HG02973 (cell line): ENCODE results near the gene TRIM68.

ENCODE experiments used
- ATAC-seq: cut with Tn5 transposase; IDR thresholded peaks from one replicate; pipeline ENCODE4 v1.9.1; 2021; ENCODE audit warnings: moderate library complexity; ENCODE audit not compliant: unreplicated experiment

Gene TRIM68

DNA sequence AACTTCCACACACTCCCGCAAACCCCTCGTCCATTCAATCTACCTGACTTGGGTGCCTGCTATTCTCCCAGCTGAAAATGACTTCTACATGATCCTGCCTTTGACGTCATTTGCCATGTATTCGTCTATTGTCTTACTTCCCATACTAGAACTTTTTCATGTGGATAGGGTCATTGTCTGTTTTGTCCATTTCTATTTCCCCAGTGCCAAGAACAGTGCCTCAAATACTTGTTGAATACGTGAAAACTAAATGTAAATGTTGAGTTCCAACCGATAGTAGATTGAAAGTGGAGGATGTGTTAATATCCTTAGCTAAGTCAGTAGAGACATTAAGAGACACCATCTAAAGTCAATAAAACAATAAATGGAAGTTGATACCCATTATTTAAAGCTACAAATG, 935 bp downstream of the TRIM68 start:
- ATAC-seq, result no peak

DNA sequence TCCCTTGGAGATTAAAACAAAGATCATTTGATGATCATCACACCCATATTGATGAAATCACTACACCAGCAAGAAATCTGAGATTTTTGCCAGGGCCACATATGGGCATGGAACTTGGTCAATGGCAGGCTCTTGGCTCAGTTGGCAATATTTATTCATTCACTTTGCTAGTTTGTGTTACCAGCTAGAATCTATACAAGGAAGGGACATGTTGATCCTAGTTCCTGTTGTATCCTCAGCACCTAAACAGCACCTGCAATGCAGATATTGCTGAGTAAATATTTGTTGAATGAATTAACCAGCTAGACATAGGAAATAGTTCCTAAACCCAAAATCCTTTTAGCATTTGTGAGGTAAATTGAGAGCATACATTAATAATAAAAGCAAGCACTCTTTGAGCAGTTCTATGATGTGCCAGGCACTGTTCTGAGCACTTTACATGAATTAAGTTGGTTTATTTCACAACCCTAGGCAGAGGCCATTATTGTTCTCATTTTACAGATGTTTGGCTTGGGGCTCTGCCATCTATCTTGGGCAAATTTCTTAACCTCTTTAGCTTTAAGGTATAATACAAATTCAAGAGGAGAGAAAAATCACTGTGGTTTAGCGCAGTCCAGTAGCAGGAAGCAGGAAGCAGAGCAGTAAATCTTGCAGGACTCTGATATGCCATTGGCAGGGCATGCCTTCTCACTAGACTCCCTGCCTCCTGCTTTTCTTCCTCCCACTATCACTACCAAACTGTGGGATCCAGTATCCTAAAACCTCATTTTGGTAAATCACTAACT, 1.6 kb downstream of the TRIM68 start:
- ATAC-seq, result no peak

DNA sequence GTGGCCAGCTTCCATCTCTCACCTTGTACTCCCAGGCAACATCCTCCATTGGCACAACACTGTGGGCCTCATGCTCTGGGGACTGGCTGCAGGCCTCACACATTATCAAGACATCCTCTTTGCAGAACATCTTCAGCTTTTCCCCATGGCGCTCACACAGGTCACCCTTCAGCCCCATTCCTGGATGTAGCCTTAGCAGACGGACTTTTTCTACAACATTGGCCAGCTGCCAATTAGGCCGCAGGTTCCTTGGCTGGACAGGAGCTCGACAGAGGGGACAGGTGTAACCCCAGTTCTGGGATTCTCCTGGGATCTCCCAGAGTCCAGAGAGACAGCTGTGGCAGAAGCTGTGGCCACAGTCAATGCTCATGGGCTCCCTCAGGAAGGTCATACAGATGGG, 3.0 kb downstream of the TRIM68 start:
- ATAC-seq, result no peak

DNA sequence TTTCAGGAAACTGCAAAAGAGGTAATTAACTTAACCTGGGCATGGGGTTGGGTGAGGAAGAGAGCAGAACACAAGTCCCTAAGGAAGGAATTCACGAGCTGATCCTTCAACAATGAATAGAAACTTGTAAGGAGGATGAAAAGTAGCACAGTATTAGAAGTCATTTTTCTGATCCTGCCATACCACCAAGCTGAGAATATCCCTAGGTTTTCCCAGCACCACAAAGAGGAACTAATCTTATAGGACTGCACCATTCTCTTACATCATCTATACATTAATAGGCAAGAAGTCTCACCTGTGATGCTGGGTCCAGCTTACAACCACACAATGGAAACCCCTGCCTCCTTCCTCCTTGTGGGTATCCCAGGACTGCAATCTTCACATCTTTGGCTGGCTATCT, 14.3 kb downstream of the TRIM68 start, which contains the start of gene OR52I1:
Gene OR52I1, plus strand, starts transcription at position 301 of the 400 bp plus-strand sequence. Its CDS starts 0 bp downstream, at position 301.
- ATAC-seq, result no peak

- ATAC-seq, result no peak
Measured at GRCh38 chr11:4589017-4589416, 19.0 kb downstream of the TRIM68 start.

- ATAC-seq, result no peak
Measured at GRCh38 chr11:4581443-4581842, 26.6 kb downstream of the TRIM68 start, which contains the start of gene OR52I2. Gene OR52I2 (plus strand): TSS chr11:4581743.

DNA sequence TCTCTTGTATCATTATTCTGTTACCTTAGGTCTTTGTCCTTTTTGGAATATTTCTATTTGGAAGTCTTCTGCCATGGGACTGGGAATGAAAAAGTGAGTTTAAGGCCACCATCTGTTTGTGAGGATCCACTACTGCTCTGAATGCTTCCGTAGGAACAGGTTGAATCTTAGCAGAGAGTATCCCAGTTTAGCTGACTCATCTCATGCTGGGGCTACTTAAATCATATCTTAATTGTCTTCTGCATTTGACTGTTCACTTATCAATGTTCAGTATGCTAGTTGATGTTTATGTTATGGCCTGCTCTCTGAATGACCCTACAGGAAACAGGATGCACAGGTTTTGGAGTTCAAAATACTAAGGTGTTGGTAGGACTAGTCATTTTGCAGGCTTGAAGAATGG, 27.9 kb downstream of the TRIM68 start:
- no peak for ATAC-seq

DNA sequence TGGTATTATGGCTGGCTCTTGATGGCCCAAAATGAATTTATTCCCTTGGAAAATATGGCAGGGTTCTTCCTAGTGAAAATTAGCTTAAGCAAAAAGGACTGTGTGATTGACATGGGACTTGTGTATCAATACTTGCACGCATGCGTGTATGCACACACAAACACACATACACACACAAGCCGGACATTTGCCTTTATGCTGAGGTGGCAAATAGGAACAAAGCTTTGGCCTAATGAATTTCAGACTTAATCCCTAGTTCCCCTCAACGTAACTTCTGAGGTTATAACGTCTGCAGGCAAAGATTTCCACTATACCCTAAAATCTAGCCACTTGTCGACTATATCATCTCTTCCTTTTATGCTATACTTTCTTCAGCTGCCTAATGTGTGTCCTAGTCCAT, 29.4 kb downstream of the TRIM68 start:
- no peak for ATAC-seq

DNA sequence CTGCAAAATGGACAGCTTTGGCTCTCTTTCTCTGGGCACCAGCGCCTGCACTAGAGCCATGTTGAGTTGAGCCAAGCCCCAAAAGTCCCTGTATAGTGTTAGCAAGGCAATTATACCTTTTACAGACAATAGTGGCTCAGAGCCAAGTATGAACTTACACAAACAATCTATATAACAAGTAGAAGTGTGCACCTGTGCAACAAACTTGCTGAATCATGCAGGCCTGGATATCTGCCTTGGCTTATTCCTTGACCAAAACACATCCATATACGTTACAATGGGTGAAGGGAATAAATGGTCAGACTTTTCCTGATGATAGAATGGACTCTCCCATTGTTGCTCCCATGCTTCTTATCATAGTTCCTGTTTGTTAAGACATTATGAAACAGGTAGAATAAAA, 30.3 kb downstream of the TRIM68 start:
- ATAC-seq, result no peak

GRCh38 chr11:4576880-4577279, 31.2 kb downstream of the TRIM68 start:
- ATAC-seq, result no peak

- ATAC-seq, result no peak
Measured at GRCh38 chr11:4569075-4569474, 39.0 kb downstream of the TRIM68 start.

DNA sequence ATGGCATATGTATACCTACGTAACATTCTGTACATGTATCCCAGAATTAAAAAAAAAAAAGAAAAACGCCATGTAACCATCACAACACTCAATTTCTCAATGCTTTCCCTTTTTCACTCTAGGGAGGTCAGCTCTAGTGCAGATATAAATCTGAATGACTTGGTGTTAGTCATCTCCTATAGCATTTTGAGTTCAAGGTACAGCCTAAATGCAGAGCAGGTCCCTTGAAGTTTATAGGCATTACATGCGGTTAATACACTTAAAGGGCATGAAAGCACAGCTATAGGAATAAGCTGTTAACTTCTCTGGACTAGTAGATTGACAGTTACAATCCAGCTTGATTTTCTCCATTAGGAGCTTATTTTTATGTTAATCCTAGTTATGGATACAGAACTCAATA, 42.7 kb downstream of the TRIM68 start:
- no peak for ATAC-seq

DNA sequence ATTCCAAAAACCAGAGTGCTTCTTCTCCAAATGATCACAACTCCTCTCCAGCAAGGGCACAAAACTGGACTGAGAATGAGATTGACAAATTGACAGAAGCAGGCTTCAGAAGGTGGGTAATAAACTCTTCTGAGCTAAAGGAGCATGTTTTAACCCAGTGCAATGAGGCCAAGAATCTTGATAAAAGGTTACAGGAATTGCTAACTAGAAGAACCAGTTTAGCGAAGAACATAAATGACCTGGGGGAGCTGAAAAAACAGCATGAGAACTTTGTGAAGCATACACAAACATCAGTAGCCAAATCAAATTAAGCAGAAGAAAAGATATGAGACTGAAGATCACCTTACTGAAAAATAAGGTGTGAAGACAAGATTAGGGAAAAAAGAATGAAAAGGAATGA, 47.6 kb downstream of the TRIM68 start:
- no peak for ATAC-seq

DNA sequence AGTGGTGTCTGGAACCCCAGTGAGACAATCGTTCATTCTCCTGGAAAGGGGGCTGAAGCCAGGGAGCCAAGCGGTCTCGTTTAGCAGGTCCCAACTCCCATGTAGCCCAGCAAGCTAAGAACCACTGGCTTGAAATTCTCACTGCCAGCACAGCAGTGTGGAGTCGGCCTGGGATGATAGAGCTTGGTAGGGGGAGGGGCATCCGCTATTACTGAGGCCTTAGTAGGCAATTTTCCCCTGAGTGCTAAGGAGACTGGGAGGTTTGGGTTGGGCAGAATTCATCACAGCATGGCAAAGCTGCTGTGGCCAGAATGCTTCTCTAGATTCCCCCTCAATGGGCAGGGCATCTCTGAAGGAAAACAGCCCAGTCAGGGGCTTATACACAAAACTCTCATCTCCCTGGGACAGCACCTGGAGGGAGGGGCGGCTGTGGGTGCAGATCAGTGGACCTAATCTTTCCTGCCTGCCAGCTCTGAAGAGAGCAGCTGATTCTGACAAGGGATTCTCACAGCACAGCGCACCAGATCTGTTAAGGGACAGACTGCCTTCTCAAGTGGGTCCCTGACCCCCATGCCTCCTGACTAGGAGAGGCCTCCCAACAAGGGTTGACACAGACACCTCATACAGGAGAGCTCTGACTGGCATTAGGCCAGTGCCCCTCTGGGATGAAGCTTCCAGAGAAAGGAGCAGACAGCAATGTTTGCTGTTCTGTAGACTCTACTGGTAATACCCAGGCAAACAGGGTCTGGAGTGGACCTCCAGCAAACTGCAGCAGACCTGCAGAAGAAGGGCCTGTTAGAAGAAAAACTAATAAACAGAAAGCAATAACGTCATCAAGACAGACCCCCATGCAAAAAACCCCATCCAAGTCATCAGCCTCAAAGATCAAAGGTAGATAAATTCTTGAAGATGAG, 48.2 kb downstream of the TRIM68 start:
- ATAC-seq, result no peak

GRCh38 chr11:4551346-4551979, 56.6 kb downstream of the TRIM68 start:
- ATAC-seq, result no peak
